GM23338 (cell line): ENCODE measurements around the gene RNF183. TPM values are rescaled to one million over a fixed set of nuclear protein-coding genes. Genes with fewer than 3 reads are reported as not detected.

Source experiments
- ATAC-seq: fragments of 200-7000 bp; cut with Tn5 transposase; 3 replicates; pipeline ENCODE4 v1.9.1; 2020
- DNase-seq: peaks from one replicate; pipeline ENCODE4 v3.0.0-alpha.2; 2015; ENCODE audit warnings: low spot score
- H2AFZ ChIP-seq: fragments of 200-600 bp; sonication (generic); 2 replicates; pipeline ENCODE4 v1.8.0; 2016; ENCODE audit warnings: antibody characterized with exemption, mild to moderate bottlenecking, moderate library complexity
- H3F3A ChIP-seq: fragments of 200-600 bp; sonication (generic); replicated peaks from 2 replicates; pipeline ENCODE4 v1.8.0; 2017; ENCODE audit warnings: antibody characterized with exemption, mixed run types, low read depth
- H3K27ac ChIP-seq: fragments of 200-600 bp; sonication (generic); 2 replicates; pipeline ENCODE4 v1.6.1; 2016; ENCODE audit warnings: low read depth
- H3K27me3 ChIP-seq: fragments of 200-600 bp; sonication (generic); 2 replicates; pipeline ENCODE4 v1.8.0; 2016; ENCODE audit warnings: mild to moderate bottlenecking, mixed run types, moderate library complexity; ENCODE audit not compliant: insufficient read depth
- H3K36me3 ChIP-seq: fragments of 200-600 bp; sonication (generic); 2 replicates; pipeline ENCODE4 v1.8.0; 2016; ENCODE audit warnings: mild to moderate bottlenecking; ENCODE audit not compliant: insufficient read depth
- H3K4me1 ChIP-seq: fragments of 200-600 bp; sonication (generic); 2 replicates; pipeline ENCODE4 v1.8.0; 2016; ENCODE audit warnings: mild to moderate bottlenecking, moderate library complexity; ENCODE audit not compliant: insufficient read depth
- H3K4me2 ChIP-seq: fragments of 200-600 bp; sonication (generic); 2 replicates; pipeline ENCODE4 v1.7.1; 2017; ENCODE audit warnings: mixed run types
- H3K4me3 ChIP-seq: fragments of 200-600 bp; sonication (generic); 2 replicates; pipeline ENCODE4 v1.6.1; 2016; ENCODE audit warnings: mixed run types
- H3K79me2 ChIP-seq: fragments of 200-600 bp; sonication (generic); replicated peaks from 2 replicates; pipeline ENCODE4 v1.8.0; 2017; ENCODE audit warnings: mild to moderate bottlenecking; ENCODE audit not compliant: insufficient read depth
- H3K9me2 ChIP-seq: fragments of 200-600 bp; sonication (generic); 2 replicates; pipeline ENCODE4 v1.8.0; 2017; ENCODE audit not compliant: insufficient read depth
- H4K20me1 ChIP-seq: fragments of 200-600 bp; sonication (generic); replicated peaks from 2 replicates; pipeline ENCODE4 v1.8.0; 2017; ENCODE audit warnings: mild to moderate bottlenecking; ENCODE audit not compliant: insufficient read depth
- H3K27ac Mint-ChIP-seq: 2 replicates; pipeline ENCODE4 v1.8.0; 2020; ENCODE audit warnings: inconsistent platforms, mild to moderate bottlenecking, moderate library complexity, mixed read lengths
- H3K27me3 Mint-ChIP-seq: 3 replicates; pipeline ENCODE4 v1.8.0; 2022; ENCODE audit warnings: low read depth, mild to moderate bottlenecking, moderate library complexity, mixed read lengths, inconsistent platforms; ENCODE audit not compliant: insufficient read depth, poor library complexity
- H3K36me3 Mint-ChIP-seq: 3 replicates; pipeline ENCODE4 v1.8.0; 2021; ENCODE audit warnings: low read depth, mild to moderate bottlenecking, inconsistent platforms, moderate library complexity, mixed read lengths
- H3K4me1 Mint-ChIP-seq: 3 replicates; pipeline ENCODE4 v1.8.0; 2020; ENCODE audit warnings: mild to moderate bottlenecking, inconsistent platforms, mixed read lengths
- H3K4me3 Mint-ChIP-seq: 3 replicates; pipeline ENCODE4 v1.8.0; 2021; ENCODE audit warnings: moderate library complexity, mild to moderate bottlenecking, inconsistent platforms, mixed read lengths
- H3K9me3 Mint-ChIP-seq: 3 replicates; pipeline ENCODE4 v1.8.0; 2020; ENCODE audit warnings: moderate library complexity, mild to moderate bottlenecking, inconsistent platforms, mixed read lengths
- CREB1 ChIP-seq: fragments of 250-450 bp; sonication (Bioruptor Pico); IDR thresholded peaks from 2 replicates; pipeline ENCODE4 v1.5.0; 2020; ENCODE audit warnings: low read depth, mild to moderate bottlenecking, moderate library complexity
- ETS1 ChIP-seq: IDR thresholded peaks from 2 replicates; pipeline ENCODE4 v1.6.1; 2016; ENCODE audit warnings: antibody characterized with exemption
- EZH2 ChIP-seq: fragments of 200-600 bp; sonication (generic); IDR thresholded peaks from one replicate; pipeline ENCODE4 v1.8.0; 2017; ENCODE audit warnings: antibody characterized with exemption, mild to moderate bottlenecking, low read depth; ENCODE audit not compliant: unreplicated experiment
- EZH2phosphoT487 ChIP-seq: fragments of 200-600 bp; sonication (generic); IDR thresholded peaks from one replicate; pipeline ENCODE4 v1.8.1; 2018; ENCODE audit warnings: antibody characterized with exemption; ENCODE audit not compliant: unreplicated experiment
- NANOG ChIP-seq: IDR thresholded peaks from 2 replicates; pipeline ENCODE4 v1.6.1; 2016; ENCODE audit warnings: antibody characterized with exemption, borderline replicate concordance
- REST ChIP-seq: IDR thresholded peaks from one replicate; pipeline ENCODE4 v1.6.1; 2018; ENCODE audit warnings: antibody characterized with exemption; ENCODE audit not compliant: unreplicated experiment
- STAT1 ChIP-seq: IDR thresholded peaks from one replicate; pipeline ENCODE4 v1.6.1; 2016; ENCODE audit warnings: antibody characterized with exemption; ENCODE audit not compliant: unreplicated experiment
- ZNF114 ChIP-seq: fragments of 250-450 bp; sonication (Bioruptor Pico); IDR thresholded peaks from 2 replicates; pipeline ENCODE4 v1.5.0; 2020; ENCODE audit warnings: mild to moderate bottlenecking, moderate library complexity
- ZNF331 ChIP-seq: fragments of 250-450 bp; sonication (Bioruptor Pico); IDR thresholded peaks from 2 replicates; pipeline ENCODE4 v1.5.0; 2020; ENCODE audit warnings: low read depth, mild to moderate bottlenecking, moderate library complexity
- ZNF462 ChIP-seq: fragments of 250-450 bp; sonication (Bioruptor Pico); IDR thresholded peaks from 2 replicates; pipeline ENCODE4 v1.5.0; 2020; ENCODE audit warnings: mild to moderate bottlenecking, moderate library complexity
- polyA plus RNA-seq: library from polyadenylated mRNA; unstranded; fragments of >200 nt; fragmentation: Nextera tagmentation; extraction: Ambion mirVana; gene quantifications from 2 replicates; pipeline ENCODE4 v1.2.1, GENCODE V29; 2016
- total RNA-seq: library from RNA; depleted of rRNA; stranded (reverse); fragments of >200 nt; shearing (Covaris generic); gene quantifications from 2 replicates; pipeline ENCODE4 v1.2.3, GENCODE V29; 2014

Gene RNF183
- total and polyA plus RNA-seq, 2 experiments from 2014 or later: 0.42 TPM; not detected in 1

- TF ChIP-seq REST (no peak), STAT1 (no peak)
These were observed 23.1 kb upstream of the RNF183 start (continued) for GRCh38 chr9:113326230-113326629.

- ATAC-seq (no peak), DNase-seq (no peak)
- no peaks in the 10 kb centered on the region for H3K79me2 ChIP-seq
- H2AFZ ChIP-seq: no peak overlapping the region
- H3K4me3 Mint-ChIP-seq: no peak overlapping the region
- TF ChIP-seq EZH2: no peak
- no peak for TF ChIP-seq CREB1 (CRISPR knock-in tag)
- TF ChIP-seq ETS1: no peak
- TF ChIP-seq ZNF331: no peak
- no peak for TF ChIP-seq ZNF114 (CRISPR knock-in tag)
- TF ChIP-seq EZH2phosphoT487: no peak
- no peak for TF ChIP-seq NANOG
- no peak for TF ChIP-seq ZNF462 (CRISPR knock-in tag)
- H3K4me2 ChIP-seq: no peak overlapping the region
- no peaks in the 10 kb centered on the region for H3K36me3 Mint-ChIP-seq
- no peaks in the 10 kb centered on the region for H3K4me1 ChIP-seq
- H3F3A ChIP-seq: no peaks in the 10 kb centered on the region
- H3K27ac ChIP-seq: no peak overlapping the region
- no peaks in the 10 kb centered on the region for H3K9me2 ChIP-seq
- H3K27me3 Mint-ChIP-seq: peaks cover 3% of the 10 kb centered on the region
- H3K9me3 Mint-ChIP-seq: no peaks in the 10 kb centered on the region
- no peaks in the 10 kb centered on the region for H4K20me1 ChIP-seq
- H3K27me3 ChIP-seq: no peaks in the 10 kb centered on the region
- H3K4me1 Mint-ChIP-seq: no peaks in the 10 kb centered on the region
- H3K4me3 ChIP-seq: no peak overlapping the region
- H3K36me3 ChIP-seq: no peaks in the 10 kb centered on the region
- no peak overlapping the region for H3K27ac Mint-ChIP-seq
These were observed 19.5 kb upstream of the RNF183 start for GRCh38 chr9:113322671-113323070.
